ENCODE results near the gene PRSS57.

DNA sequence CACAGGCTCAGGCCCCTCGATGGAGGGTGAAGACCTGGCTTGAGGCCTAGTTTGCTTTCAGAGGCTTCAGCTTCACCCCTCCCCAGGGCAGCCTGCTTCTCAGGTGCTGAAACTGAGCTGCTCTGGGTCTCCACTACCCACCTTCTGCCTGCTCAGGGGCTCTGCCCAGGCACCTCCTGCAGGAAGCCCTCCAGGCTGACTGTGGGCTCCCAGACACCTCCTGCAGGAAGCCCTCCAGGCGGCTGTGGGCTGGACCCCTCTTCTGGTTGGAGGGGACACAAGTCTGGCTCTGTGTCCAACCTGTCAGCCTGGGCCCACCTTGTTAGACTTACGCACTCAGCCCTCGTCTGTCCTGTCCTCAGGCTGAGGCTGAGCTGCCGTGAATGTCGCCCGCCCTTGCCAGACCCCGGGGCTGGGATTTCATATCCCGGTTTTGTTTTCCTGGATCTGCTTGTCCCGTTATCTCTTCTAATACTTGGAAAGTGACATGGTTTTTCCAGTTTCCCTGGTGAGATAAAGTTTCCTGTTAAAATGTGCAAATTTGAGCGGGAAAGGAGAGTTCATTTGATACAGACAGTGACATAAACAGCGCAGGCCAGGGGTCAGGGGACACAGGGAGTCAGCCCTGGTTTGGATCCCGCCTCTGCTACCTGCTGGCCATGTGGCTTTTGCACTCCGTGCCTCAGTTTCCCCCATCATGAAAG, 34.9 kb upstream of the PRSS57 start:
- TF ChIP-seq, protein P1, sequence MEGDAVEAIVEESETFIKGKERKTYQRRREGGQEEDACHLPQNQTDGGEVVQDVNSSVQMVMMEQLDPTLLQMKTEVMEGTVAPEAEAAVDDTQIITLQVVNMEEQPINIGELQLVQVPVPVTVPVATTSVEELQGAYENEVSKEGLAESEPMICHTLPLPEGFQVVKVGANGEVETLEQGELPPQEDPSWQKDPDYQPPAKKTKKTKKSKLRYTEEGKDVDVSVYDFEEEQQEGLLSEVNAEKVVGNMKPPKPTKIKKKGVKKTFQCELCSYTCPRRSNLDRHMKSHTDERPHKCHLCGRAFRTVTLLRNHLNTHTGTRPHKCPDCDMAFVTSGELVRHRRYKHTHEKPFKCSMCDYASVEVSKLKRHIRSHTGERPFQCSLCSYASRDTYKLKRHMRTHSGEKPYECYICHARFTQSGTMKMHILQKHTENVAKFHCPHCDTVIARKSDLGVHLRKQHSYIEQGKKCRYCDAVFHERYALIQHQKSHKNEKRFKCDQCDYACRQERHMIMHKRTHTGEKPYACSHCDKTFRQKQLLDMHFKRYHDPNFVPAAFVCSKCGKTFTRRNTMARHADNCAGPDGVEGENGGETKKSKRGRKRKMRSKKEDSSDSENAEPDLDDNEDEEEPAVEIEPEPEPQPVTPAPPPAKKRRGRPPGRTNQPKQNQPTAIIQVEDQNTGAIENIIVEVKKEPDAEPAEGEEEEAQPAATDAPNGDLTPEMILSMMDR (IDR thresholded peaks at IDR 0.05; ENCODE audit: insufficient read depth, low read length) = no peak
- TF ChIP-seq, protein P2, sequence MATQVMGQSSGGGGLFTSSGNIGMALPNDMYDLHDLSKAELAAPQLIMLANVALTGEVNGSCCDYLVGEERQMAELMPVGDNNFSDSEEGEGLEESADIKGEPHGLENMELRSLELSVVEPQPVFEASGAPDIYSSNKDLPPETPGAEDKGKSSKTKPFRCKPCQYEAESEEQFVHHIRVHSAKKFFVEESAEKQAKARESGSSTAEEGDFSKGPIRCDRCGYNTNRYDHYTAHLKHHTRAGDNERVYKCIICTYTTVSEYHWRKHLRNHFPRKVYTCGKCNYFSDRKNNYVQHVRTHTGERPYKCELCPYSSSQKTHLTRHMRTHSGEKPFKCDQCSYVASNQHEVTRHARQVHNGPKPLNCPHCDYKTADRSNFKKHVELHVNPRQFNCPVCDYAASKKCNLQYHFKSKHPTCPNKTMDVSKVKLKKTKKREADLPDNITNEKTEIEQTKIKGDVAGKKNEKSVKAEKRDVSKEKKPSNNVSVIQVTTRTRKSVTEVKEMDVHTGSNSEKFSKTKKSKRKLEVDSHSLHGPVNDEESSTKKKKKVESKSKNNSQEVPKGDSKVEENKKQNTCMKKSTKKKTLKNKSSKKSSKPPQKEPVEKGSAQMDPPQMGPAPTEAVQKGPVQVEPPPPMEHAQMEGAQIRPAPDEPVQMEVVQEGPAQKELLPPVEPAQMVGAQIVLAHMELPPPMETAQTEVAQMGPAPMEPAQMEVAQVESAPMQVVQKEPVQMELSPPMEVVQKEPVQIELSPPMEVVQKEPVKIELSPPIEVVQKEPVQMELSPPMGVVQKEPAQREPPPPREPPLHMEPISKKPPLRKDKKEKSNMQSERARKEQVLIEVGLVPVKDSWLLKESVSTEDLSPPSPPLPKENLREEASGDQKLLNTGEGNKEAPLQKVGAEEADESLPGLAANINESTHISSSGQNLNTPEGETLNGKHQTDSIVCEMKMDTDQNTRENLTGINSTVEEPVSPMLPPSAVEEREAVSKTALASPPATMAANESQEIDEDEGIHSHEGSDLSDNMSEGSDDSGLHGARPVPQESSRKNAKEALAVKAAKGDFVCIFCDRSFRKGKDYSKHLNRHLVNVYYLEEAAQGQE (IDR thresholded peaks at IDR 0.05; ENCODE audit: insufficient replicate concordance, low read depth) = no peak
